ENCODE data around the gene EFHD1. TPM values are rescaled to one million over a fixed set of nuclear protein-coding genes. Genes with fewer than 3 reads are reported as not detected.
"Not testable (repeated sequence)": the region's sequence is repeated elsewhere in the genome, so short reads cannot be mapped to it uniquely, and the experiment has no call there.

Gene EFHD1
- total RNA-seq, 1 donor from 2014 or later, result 3.6 TPM

GRCh38 chr2:232632904-232633412 lies 446 bp upstream of the EFHD1 start:
- DNase-seq (ENCODE audit: low read depth), result no peak
- no peaks in the 10 kb centered on the region for H3K36me3 ChIP-seq (ENCODE audit: control insufficient read depth, insufficient read depth, low read length)
- peaks cover 5% of the 10 kb centered on the region for H3K27me3 ChIP-seq (ENCODE audit: control insufficient read depth, insufficient read depth, low read length)
- TF ChIP-seq CTCF (IDR thresholded peaks at IDR 0.05; ENCODE audit: insufficient read depth, low read length, poor library complexity, severe bottlenecking), result no peak
- H3K4me3 ChIP-seq (ENCODE audit: low read depth, low read length), result peak overlapping the region; percentile 50

GRCh38 chr2:232634206-232635150 lies 1.1 kb downstream of the EFHD1 start:
- TF ChIP-seq CTCF (IDR thresholded peaks at IDR 0.05; ENCODE audit: insufficient read depth, low read length, poor library complexity, severe bottlenecking), result no peak
- H3K4me3 ChIP-seq (ENCODE audit: low read depth, low read length), result peak overlapping the region; percentile 50
- DNase-seq (ENCODE audit: low read depth), result no peak
- H3K36me3 ChIP-seq (ENCODE audit: control insufficient read depth, insufficient read depth, low read length), result no peaks in the 10 kb centered on the region
- peaks cover 5% of the 10 kb centered on the region for H3K27me3 ChIP-seq (ENCODE audit: control insufficient read depth, insufficient read depth, low read length)

GRCh38 chr2:232635376-232635775 lies 2.0 kb downstream of the EFHD1 start:
- H3K36me3 ChIP-seq (ENCODE audit: control insufficient read depth, insufficient read depth, low read length); DNase-seq (ENCODE audit: low read depth); H3K27me3 ChIP-seq (ENCODE audit: control insufficient read depth, insufficient read depth, low read length); H3K4me3 ChIP-seq (ENCODE audit: low read depth, low read length): not testable (repeated sequence)

GRCh38 chr2:232635820-232636219 lies 2.4 kb downstream of the EFHD1 start:
- Histone ChIP-seq H3K4me3 (ENCODE audit: low read depth, low read length) (no peak overlapping the region), H3K36me3 (ENCODE audit: control insufficient read depth, insufficient read depth, low read length) (no peaks in the 10 kb centered on the region), H3K27me3 (ENCODE audit: control insufficient read depth, insufficient read depth, low read length) (peaks cover 5% of the 10 kb centered on the region)
- no peak for DNase-seq (ENCODE audit: low read depth)
- no peak for TF ChIP-seq CTCF (IDR thresholded peaks at IDR 0.05; ENCODE audit: insufficient read depth, low read length, poor library complexity, severe bottlenecking)

- Histone ChIP-seq H3K27me3 (ENCODE audit: control insufficient read depth, insufficient read depth, low read length) (peaks cover 5% of the 10 kb centered on the region), H3K4me3 (ENCODE audit: low read depth, low read length) (no peak overlapping the region), H3K36me3 (ENCODE audit: control insufficient read depth, insufficient read depth, low read length) (no peaks in the 10 kb centered on the region)
- DNase-seq (ENCODE audit: low read depth), result no peak
- no peak for TF ChIP-seq CTCF (IDR thresholded peaks at IDR 0.05; ENCODE audit: insufficient read depth, low read length, poor library complexity, severe bottlenecking)
Measured at GRCh38 chr2:232636788-232637420, 3.5 kb downstream of the EFHD1 start.

- Histone ChIP-seq H3K4me3 (ENCODE audit: low read depth, low read length) (no peak overlapping the region), H3K36me3 (ENCODE audit: control insufficient read depth, insufficient read depth, low read length) (no peaks in the 10 kb centered on the region), H3K27me3 (ENCODE audit: control insufficient read depth, insufficient read depth, low read length) (peaks cover 4% of the 10 kb centered on the region)
- DNase-seq (ENCODE audit: low read depth), result no peak
- no peak for TF ChIP-seq CTCF (IDR thresholded peaks at IDR 0.05; ENCODE audit: insufficient read depth, low read length, poor library complexity, severe bottlenecking)
Measured at GRCh38 chr2:232637866-232638583, 4.6 kb downstream of the EFHD1 start.

All from kidney epithelial cell (primary cell).